22Rv1 (cell line): ENCODE data around the gene ACTMAP.

Source experiments
- ZFX ChIP-seq: fragments of 450-650 bp; IDR thresholded peaks from 2 replicates; pipeline ENCODE4 v1.6.1; 2017; ENCODE audit warnings: antibody characterized with exemption, borderline replicate concordance
- TF ChIP-seq, protein P1 (sequence below): fragments of 450-650 bp; IDR thresholded peaks from 2 replicates; pipeline ENCODE4 v1.5.1; 2017; ENCODE audit warnings: mild to moderate bottlenecking

DNA sequence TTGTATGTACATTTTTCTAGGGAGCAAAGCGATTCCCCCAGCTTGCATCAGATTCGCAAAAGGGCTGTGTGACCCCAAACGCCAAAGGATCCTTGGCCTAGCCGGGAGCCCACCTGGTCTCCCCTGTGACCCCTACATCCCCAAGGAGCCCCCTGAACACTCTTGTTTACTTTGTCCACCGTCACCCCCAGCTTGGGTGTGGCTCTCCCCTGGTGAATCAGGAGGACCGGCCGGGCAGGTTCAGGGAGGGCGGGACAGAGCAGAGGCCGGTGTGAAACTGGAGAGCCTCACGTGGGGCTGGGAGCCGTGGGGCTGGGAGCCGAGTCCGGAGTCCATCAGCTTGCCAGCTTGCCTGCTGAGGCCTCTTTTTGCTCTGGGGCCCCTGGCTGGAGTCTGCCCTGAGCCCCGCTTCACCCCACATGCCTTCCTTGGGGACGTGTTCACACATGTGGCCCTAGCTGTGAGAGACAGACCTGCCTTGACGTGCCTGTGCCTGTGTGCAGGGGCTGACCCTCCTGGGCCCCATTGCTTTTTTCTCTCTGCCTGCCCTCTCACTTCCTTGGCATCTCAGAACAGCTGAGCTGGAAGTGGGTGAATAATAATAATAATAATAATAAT, 31.4 kb downstream of the ACTMAP start:
- TF ChIP-seq, protein P1, sequence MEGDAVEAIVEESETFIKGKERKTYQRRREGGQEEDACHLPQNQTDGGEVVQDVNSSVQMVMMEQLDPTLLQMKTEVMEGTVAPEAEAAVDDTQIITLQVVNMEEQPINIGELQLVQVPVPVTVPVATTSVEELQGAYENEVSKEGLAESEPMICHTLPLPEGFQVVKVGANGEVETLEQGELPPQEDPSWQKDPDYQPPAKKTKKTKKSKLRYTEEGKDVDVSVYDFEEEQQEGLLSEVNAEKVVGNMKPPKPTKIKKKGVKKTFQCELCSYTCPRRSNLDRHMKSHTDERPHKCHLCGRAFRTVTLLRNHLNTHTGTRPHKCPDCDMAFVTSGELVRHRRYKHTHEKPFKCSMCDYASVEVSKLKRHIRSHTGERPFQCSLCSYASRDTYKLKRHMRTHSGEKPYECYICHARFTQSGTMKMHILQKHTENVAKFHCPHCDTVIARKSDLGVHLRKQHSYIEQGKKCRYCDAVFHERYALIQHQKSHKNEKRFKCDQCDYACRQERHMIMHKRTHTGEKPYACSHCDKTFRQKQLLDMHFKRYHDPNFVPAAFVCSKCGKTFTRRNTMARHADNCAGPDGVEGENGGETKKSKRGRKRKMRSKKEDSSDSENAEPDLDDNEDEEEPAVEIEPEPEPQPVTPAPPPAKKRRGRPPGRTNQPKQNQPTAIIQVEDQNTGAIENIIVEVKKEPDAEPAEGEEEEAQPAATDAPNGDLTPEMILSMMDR = no peak
- no peak for TF ChIP-seq ZFX
